Stimulated activated CD4-positive, alpha-beta T cell treated with anti-CD3 and anti-CD28 coated beads, Interleukin-1b, Interleukin-23, amount 100 ng/mL, for 4 hours (primary cell): Measurements from ENCODE around the gene MYOM1.
A peak's percentile ranks its signal among the peaks of the same experiment; 100 is the strongest.

Experiments used
- DNase-seq, 2 donors: peaks; one replicate each; pipeline ENCODE4 v3.0.0-alpha.2; 2020; ENCODE audit warnings: low read depth in 2 of 2

MYOM1 gene

GRCh38 chr18:3151399-3152264 is 68.1 kb downstream of the MYOM1 start:
- no peak for DNase-seq

- no peak for DNase-seq
These were observed 69.1 kb downstream of the MYOM1 start for GRCh38 chr18:3150688-3151087.

- DNase-seq, result no peak
These were observed 69.5 kb downstream of the MYOM1 start for GRCh38 chr18:3150274-3150673.

GRCh38 chr18:3148930-3149535 is 70.7 kb downstream of the MYOM1 start:
- DNase-seq, result no peak

- no peak for DNase-seq
These were observed 71.7 kb downstream of the MYOM1 start for GRCh38 chr18:3147935-3148554.

GRCh38 chr18:3140986-3141639 is 78.7 kb downstream of the MYOM1 start:
- no peak for DNase-seq

- no peak for DNase-seq
These were observed 79.4 kb downstream of the MYOM1 start for GRCh38 chr18:3140342-3140741.

- DNase-seq, result no peak
These were observed 80.4 kb downstream of the MYOM1 start for GRCh38 chr18:3139406-3139805.

GRCh38 chr18:3138274-3138975 is 81.3 kb downstream of the MYOM1 start:
- DNase-seq, result no peak

- DNase-seq, result no peak
These were observed 84.2 kb downstream of the MYOM1 start for GRCh38 chr18:3135536-3135935.

GRCh38 chr18:3132700-3133099 is 87.1 kb downstream of the MYOM1 start:
- DNase-seq, result no peak

- DNase-seq, result no peak
These were observed 89.4 kb downstream of the MYOM1 start for GRCh38 chr18:3130344-3130743.

GRCh38 chr18:3129053-3129864 is 90.5 kb downstream of the MYOM1 start:
- peak; percentile 74 to 78 for DNase-seq

GRCh38 chr18:3126457-3127097 is 93.2 kb downstream of the MYOM1 start:
- no peak for DNase-seq

- no peak for DNase-seq
These were observed 94.9 kb downstream of the MYOM1 start for GRCh38 chr18:3124822-3125221.

GRCh38 chr18:3122851-3123250 is 96.9 kb downstream of the MYOM1 start:
- DNase-seq, result no peak

GRCh38 chr18:3121259-3121658 is 98.5 kb downstream of the MYOM1 start:
- DNase-seq, result no peak

GRCh38 chr18:3120356-3120755 is 99.4 kb downstream of the MYOM1 start:
- no peak for DNase-seq

- no peak for DNase-seq
These were observed 100.1 kb downstream of the MYOM1 start for GRCh38 chr18:3119401-3120341.
